ENCODE results near the gene TIMM23B. TPM values are rescaled to one million over a fixed set of nuclear protein-coding genes. Genes with fewer than 3 reads are reported as not detected.
A peak's percentile ranks its signal among the peaks of the same experiment; 100 is the strongest.
"Not testable (repeated sequence)": the region's sequence is repeated elsewhere in the genome, so short reads cannot be mapped to it uniquely, and the experiment has no call there.

The TIMM23B gene
- total and polyA plus RNA-seq, 2 donors (not counting 1 experiment from before 2014, with no cell fraction given), result 14.7 to 22.8 TPM

- not testable (repeated sequence) for H2AFZ ChIP-seq (ENCODE audit: low read length); H3K27ac ChIP-seq (ENCODE audit: insufficient read depth, low read length); H3K9me3 ChIP-seq (ENCODE audit: control insufficient read depth, insufficient read depth, low read depth, low read length); H3K36me3 ChIP-seq (ENCODE audit: control insufficient read depth, insufficient read depth, low read length); H4K20me1 ChIP-seq (ENCODE audit: control insufficient read depth, extremely low read depth, insufficient read depth, low read length); DNase-seq (ENCODE audit: low read depth in 2 of 2); H3K27me3 ChIP-seq (ENCODE audit: control insufficient read depth, insufficient read depth, low read length); H3K9ac ChIP-seq (ENCODE audit: insufficient read depth, low read length); H3K4me1 ChIP-seq (ENCODE audit: control insufficient read depth, extremely low read depth, insufficient read depth, low read length); H3K4me3 ChIP-seq (replicated peaks in 1 of 4; ENCODE audit: control extremely low read depth in 1 of 4, insufficient read depth in 1 of 4, low read depth in 3 of 4, low read length in 4 of 4)
- Histone ChIP-seq H3K79me2 (ENCODE audit: control insufficient read depth, insufficient read depth, low read length) (peaks cover 37% of the 10 kb centered on the region), H3K4me2 (ENCODE audit: extremely low read depth, insufficient read depth, low read length) (peak overlapping the region; percentile 15)
Observed at GRCh38 chr10:49943607-49944006, 1.8 kb downstream of the TIMM23B start.

- H3K4me2 ChIP-seq (ENCODE audit: extremely low read depth, insufficient read depth, low read length); H2AFZ ChIP-seq (ENCODE audit: low read length); H4K20me1 ChIP-seq (ENCODE audit: control insufficient read depth, extremely low read depth, insufficient read depth, low read length); H3K36me3 ChIP-seq (ENCODE audit: control insufficient read depth, insufficient read depth, low read length); H3K9ac ChIP-seq (ENCODE audit: insufficient read depth, low read length); H3K4me1 ChIP-seq (ENCODE audit: control insufficient read depth, extremely low read depth, insufficient read depth, low read length); DNase-seq (ENCODE audit: low read depth in 2 of 2); H3K27ac ChIP-seq (ENCODE audit: insufficient read depth, low read length); H3K27me3 ChIP-seq (ENCODE audit: control insufficient read depth, insufficient read depth, low read length); H3K9me3 ChIP-seq (ENCODE audit: control insufficient read depth, insufficient read depth, low read depth, low read length); H3K4me3 ChIP-seq (replicated peaks in 1 of 4; ENCODE audit: control extremely low read depth in 1 of 4, insufficient read depth in 1 of 4, low read depth in 3 of 4, low read length in 4 of 4): not testable (repeated sequence)
- H3K79me2 ChIP-seq (ENCODE audit: control insufficient read depth, insufficient read depth, low read length), result peaks cover 17% of the 10 kb centered on the region
Observed at GRCh38 chr10:49948142-49948541, 6.3 kb downstream of the TIMM23B start.

- H3K9ac ChIP-seq (ENCODE audit: insufficient read depth, low read length); H3K4me2 ChIP-seq (ENCODE audit: extremely low read depth, insufficient read depth, low read length); H2AFZ ChIP-seq (ENCODE audit: low read length); H3K4me1 ChIP-seq (ENCODE audit: control insufficient read depth, extremely low read depth, insufficient read depth, low read length); H4K20me1 ChIP-seq (ENCODE audit: control insufficient read depth, extremely low read depth, insufficient read depth, low read length); H3K9me3 ChIP-seq (ENCODE audit: control insufficient read depth, insufficient read depth, low read depth, low read length); H3K27ac ChIP-seq (ENCODE audit: insufficient read depth, low read length); H3K27me3 ChIP-seq (ENCODE audit: control insufficient read depth, insufficient read depth, low read length); H3K36me3 ChIP-seq (ENCODE audit: control insufficient read depth, insufficient read depth, low read length); H3K4me3 ChIP-seq (replicated peaks in 1 of 4; ENCODE audit: control extremely low read depth in 1 of 4, insufficient read depth in 1 of 4, low read depth in 3 of 4, low read length in 4 of 4); DNase-seq (ENCODE audit: low read depth in 2 of 2): not testable (repeated sequence)
- H3K79me2 ChIP-seq (ENCODE audit: control insufficient read depth, insufficient read depth, low read length), result peaks cover 12% of the 10 kb centered on the region
Observed at GRCh38 chr10:49948737-49949136, 6.9 kb downstream of the TIMM23B start.

GRCh38 chr10:49952006-49952405, 10.2 kb downstream of the TIMM23B start:
- not testable (repeated sequence) for H3K79me2 ChIP-seq (ENCODE audit: control insufficient read depth, insufficient read depth, low read length); H3K4me3 ChIP-seq (replicated peaks in 1 of 4; ENCODE audit: control extremely low read depth in 1 of 4, insufficient read depth in 1 of 4, low read depth in 3 of 4, low read length in 4 of 4); H4K20me1 ChIP-seq (ENCODE audit: control insufficient read depth, extremely low read depth, insufficient read depth, low read length); DNase-seq (ENCODE audit: low read depth in 2 of 2); H3K9ac ChIP-seq (ENCODE audit: insufficient read depth, low read length); H3K27ac ChIP-seq (ENCODE audit: insufficient read depth, low read length); H3K36me3 ChIP-seq (ENCODE audit: control insufficient read depth, insufficient read depth, low read length); H2AFZ ChIP-seq (ENCODE audit: low read length); H3K4me1 ChIP-seq (ENCODE audit: control insufficient read depth, extremely low read depth, insufficient read depth, low read length); H3K4me2 ChIP-seq (ENCODE audit: extremely low read depth, insufficient read depth, low read length); H3K27me3 ChIP-seq (ENCODE audit: control insufficient read depth, insufficient read depth, low read length); H3K9me3 ChIP-seq (ENCODE audit: control insufficient read depth, insufficient read depth, low read depth, low read length)

GRCh38 chr10:49953122-49953521, 11.3 kb downstream of the TIMM23B start:
- not testable (repeated sequence) for H3K36me3 ChIP-seq (ENCODE audit: control insufficient read depth, insufficient read depth, low read length); H3K9ac ChIP-seq (ENCODE audit: insufficient read depth, low read length); H2AFZ ChIP-seq (ENCODE audit: low read length); H3K4me3 ChIP-seq (replicated peaks in 1 of 4; ENCODE audit: control extremely low read depth in 1 of 4, insufficient read depth in 1 of 4, low read depth in 3 of 4, low read length in 4 of 4); H3K4me1 ChIP-seq (ENCODE audit: control insufficient read depth, extremely low read depth, insufficient read depth, low read length); H3K27me3 ChIP-seq (ENCODE audit: control insufficient read depth, insufficient read depth, low read length); H3K79me2 ChIP-seq (ENCODE audit: control insufficient read depth, insufficient read depth, low read length); H3K4me2 ChIP-seq (ENCODE audit: extremely low read depth, insufficient read depth, low read length); H3K9me3 ChIP-seq (ENCODE audit: control insufficient read depth, insufficient read depth, low read depth, low read length); H4K20me1 ChIP-seq (ENCODE audit: control insufficient read depth, extremely low read depth, insufficient read depth, low read length); H3K27ac ChIP-seq (ENCODE audit: insufficient read depth, low read length)
- DNase-seq (ENCODE audit: low read depth in 2 of 2), result peak; percentile 2 to 28

- H3K9ac ChIP-seq (ENCODE audit: insufficient read depth, low read length); H3K9me3 ChIP-seq (ENCODE audit: control insufficient read depth, insufficient read depth, low read depth, low read length); H3K27ac ChIP-seq (ENCODE audit: insufficient read depth, low read length); DNase-seq (ENCODE audit: low read depth in 2 of 2); H3K27me3 ChIP-seq (ENCODE audit: control insufficient read depth, insufficient read depth, low read length); H3K4me2 ChIP-seq (ENCODE audit: extremely low read depth, insufficient read depth, low read length); H3K4me1 ChIP-seq (ENCODE audit: control insufficient read depth, extremely low read depth, insufficient read depth, low read length); H3K79me2 ChIP-seq (ENCODE audit: control insufficient read depth, insufficient read depth, low read length); H3K36me3 ChIP-seq (ENCODE audit: control insufficient read depth, insufficient read depth, low read length); H4K20me1 ChIP-seq (ENCODE audit: control insufficient read depth, extremely low read depth, insufficient read depth, low read length); H3K4me3 ChIP-seq (replicated peaks in 1 of 4; ENCODE audit: control extremely low read depth in 1 of 4, insufficient read depth in 1 of 4, low read depth in 3 of 4, low read length in 4 of 4); H2AFZ ChIP-seq (ENCODE audit: low read length): not testable (repeated sequence)
Observed at GRCh38 chr10:49970331-49970857, 28.5 kb downstream of the TIMM23B start.

- not testable (repeated sequence) for DNase-seq (ENCODE audit: low read depth in 2 of 2); H3K4me2 ChIP-seq (ENCODE audit: extremely low read depth, insufficient read depth, low read length); H3K27ac ChIP-seq (ENCODE audit: insufficient read depth, low read length); H4K20me1 ChIP-seq (ENCODE audit: control insufficient read depth, extremely low read depth, insufficient read depth, low read length); H3K4me3 ChIP-seq (replicated peaks in 1 of 4; ENCODE audit: control extremely low read depth in 1 of 4, insufficient read depth in 1 of 4, low read depth in 3 of 4, low read length in 4 of 4); H3K27me3 ChIP-seq (ENCODE audit: control insufficient read depth, insufficient read depth, low read length); H3K79me2 ChIP-seq (ENCODE audit: control insufficient read depth, insufficient read depth, low read length); H3K36me3 ChIP-seq (ENCODE audit: control insufficient read depth, insufficient read depth, low read length); H2AFZ ChIP-seq (ENCODE audit: low read length); H3K9me3 ChIP-seq (ENCODE audit: control insufficient read depth, insufficient read depth, low read depth, low read length); H3K9ac ChIP-seq (ENCODE audit: insufficient read depth, low read length); H3K4me1 ChIP-seq (ENCODE audit: control insufficient read depth, extremely low read depth, insufficient read depth, low read length)
Observed at GRCh38 chr10:49971466-49971865, 29.6 kb downstream of the TIMM23B start.
